ENCODE results near the gene GRAMD2A.

DNA sequence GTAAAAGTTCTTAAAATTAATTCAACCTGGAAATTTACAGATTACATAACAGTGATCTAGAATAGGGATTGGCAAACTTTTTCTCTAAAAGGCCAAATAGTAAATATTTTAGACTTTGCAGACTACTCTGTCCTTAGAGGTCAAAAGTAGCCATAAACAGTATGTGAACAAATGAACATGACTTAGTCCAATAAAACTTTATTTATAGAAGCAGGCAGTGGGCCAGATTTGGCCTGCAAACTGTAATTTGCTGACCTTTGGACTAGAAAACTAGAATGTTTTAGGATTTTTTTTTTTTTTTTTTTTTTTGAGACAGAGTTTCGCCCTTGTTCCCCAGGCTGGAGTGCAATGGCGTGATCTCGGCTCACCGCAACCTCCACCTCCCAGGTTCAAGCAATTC is 67.3 kb downstream of the GRAMD2A start:
- TF ChIP-seq, protein P1, sequence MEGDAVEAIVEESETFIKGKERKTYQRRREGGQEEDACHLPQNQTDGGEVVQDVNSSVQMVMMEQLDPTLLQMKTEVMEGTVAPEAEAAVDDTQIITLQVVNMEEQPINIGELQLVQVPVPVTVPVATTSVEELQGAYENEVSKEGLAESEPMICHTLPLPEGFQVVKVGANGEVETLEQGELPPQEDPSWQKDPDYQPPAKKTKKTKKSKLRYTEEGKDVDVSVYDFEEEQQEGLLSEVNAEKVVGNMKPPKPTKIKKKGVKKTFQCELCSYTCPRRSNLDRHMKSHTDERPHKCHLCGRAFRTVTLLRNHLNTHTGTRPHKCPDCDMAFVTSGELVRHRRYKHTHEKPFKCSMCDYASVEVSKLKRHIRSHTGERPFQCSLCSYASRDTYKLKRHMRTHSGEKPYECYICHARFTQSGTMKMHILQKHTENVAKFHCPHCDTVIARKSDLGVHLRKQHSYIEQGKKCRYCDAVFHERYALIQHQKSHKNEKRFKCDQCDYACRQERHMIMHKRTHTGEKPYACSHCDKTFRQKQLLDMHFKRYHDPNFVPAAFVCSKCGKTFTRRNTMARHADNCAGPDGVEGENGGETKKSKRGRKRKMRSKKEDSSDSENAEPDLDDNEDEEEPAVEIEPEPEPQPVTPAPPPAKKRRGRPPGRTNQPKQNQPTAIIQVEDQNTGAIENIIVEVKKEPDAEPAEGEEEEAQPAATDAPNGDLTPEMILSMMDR (IDR thresholded peaks at IDR 0.05; ENCODE audit: poor library complexity), result no peak
- TF ChIP-seq EZH2 (IDR thresholded peaks at IDR 0.05; ENCODE audit: borderline replicate concordance) (no peak), EZH2phosphoT487 (IDR thresholded peaks at IDR 0.05; ENCODE audit: low read depth, severe bottlenecking, unreplicated experiment) (no peak)
